ENCODE results near the gene RASGEF1B. TPM values are rescaled to one million over a fixed set of nuclear protein-coding genes. Genes with fewer than 3 reads are reported as not detected.

RASGEF1B gene
- total RNA-seq = 104 TPM

GRCh38 chr4:81471588-81472280, at the start of gene RASGEF1B:
TSS of gene RASGEF1B (minus strand) at chr4:81471907. CDS start at chr4:81459508, 12,399 bp downstream.

